Mesenchymal stem cell (in vitro differentiated cells and primary cell): ENCODE results near the gene UNC5C.

Experiments
- DNase-seq: peaks from one replicate; pipeline ENCODE4 v3.0.0-alpha.2; 2013
- H2AFZ ChIP-seq: one replicate; pipeline ENCODE4 v1.6.1; 2013; ENCODE audit warnings: low read depth, mild to moderate bottlenecking, control low read depth, inconsistent platforms, low read length, moderate library complexity
- H2AK5ac ChIP-seq: 2 replicates; pipeline ENCODE4 v1.6.1; 2013; ENCODE audit warnings: low read length, moderate library complexity, mild to moderate bottlenecking, inconsistent platforms; ENCODE audit not compliant: severe bottlenecking
- H2BK120ac ChIP-seq: one replicate; pipeline ENCODE4 v1.6.1; 2013; ENCODE audit warnings: low read depth, mild to moderate bottlenecking, inconsistent platforms, low read length, moderate library complexity
- H2BK12ac ChIP-seq, 2 experiments: one replicate each; pipeline ENCODE4 v1.6.1; 2013; ENCODE audit warnings: inconsistent platforms in 2 of 2, low read length in 2 of 2, mild to moderate bottlenecking in 2 of 2, moderate library complexity in 2 of 2, control low read depth in 1 of 2
- H2BK15ac ChIP-seq: one replicate; pipeline ENCODE4 v1.6.1; 2013; ENCODE audit warnings: mild to moderate bottlenecking, low read depth, inconsistent platforms; ENCODE audit not compliant: poor library complexity, severe bottlenecking
- H2BK5ac ChIP-seq: 2 replicates; pipeline ENCODE4 v1.6.1; 2013; ENCODE audit warnings: low read depth, mild to moderate bottlenecking, low read length, control low read depth, inconsistent platforms; ENCODE audit not compliant: poor library complexity, severe bottlenecking
- H3K14ac ChIP-seq, 2 experiments: one replicate each; pipeline ENCODE4 v1.6.1; 2013; ENCODE audit warnings: inconsistent platforms in 2 of 2, low read length in 2 of 2, control low read depth in 1 of 2, mild to moderate bottlenecking in 1 of 2, moderate library complexity in 1 of 2
- H3K18ac ChIP-seq, 2 experiments: one replicate each; pipeline ENCODE4 v1.6.1; 2013; ENCODE audit warnings: inconsistent platforms in 2 of 2, low read length in 2 of 2, control low read depth in 1 of 2, low read depth in 1 of 2, mild to moderate bottlenecking in 1 of 2
- H3K23ac ChIP-seq, 2 experiments: one replicate each; pipeline ENCODE4 v1.6.1; 2013; ENCODE audit warnings: inconsistent platforms in 2 of 2, low read length in 2 of 2, mild to moderate bottlenecking in 2 of 2, moderate library complexity in 2 of 2, control low read depth in 1 of 2
- H3K27ac ChIP-seq: 2 replicates; pipeline ENCODE4 v1.5.1; 2013; ENCODE audit warnings: mild to moderate bottlenecking, moderate library complexity, low read length, control low read depth, inconsistent platforms; ENCODE audit not compliant: poor library complexity, severe bottlenecking
- H3K27me3 ChIP-seq, 2 experiments: 2 replicates each; pipeline versions ENCODE4 v1.6.1 to v1.7.0; 2013; ENCODE audit warnings: low read length in 2 of 2, mild to moderate bottlenecking in 2 of 2, moderate library complexity in 2 of 2, control low read depth in 1 of 2, inconsistent platforms in 1 of 2; ENCODE audit not compliant: control insufficient read depth in 1 of 2, insufficient read depth in 1 of 2
- H3K36me3 ChIP-seq, 2 experiments: 2 replicates each; pipeline versions ENCODE4 v1.6.1 to v1.7.0; 2013; ENCODE audit warnings: low read length in 2 of 2, control low read depth in 1 of 2, inconsistent platforms in 1 of 2, low read depth in 1 of 2, mild to moderate bottlenecking in 1 of 2; ENCODE audit not compliant: insufficient read depth in 2 of 2, control insufficient read depth in 1 of 2
- H3K4ac ChIP-seq, 2 experiments: one replicate each; pipeline ENCODE4 v1.6.1; 2013; ENCODE audit warnings: inconsistent platforms in 2 of 2, low read length in 2 of 2, mild to moderate bottlenecking in 2 of 2, moderate library complexity in 2 of 2, control low read depth in 1 of 2, low read depth in 1 of 2
- H3K4me1 ChIP-seq: 2 replicates; pipeline ENCODE4 v1.6.1; 2013; ENCODE audit warnings: low read depth, low read length, control low read depth; ENCODE audit not compliant: control insufficient read depth, insufficient read depth
- H3K4me2 ChIP-seq: 2 replicates; pipeline ENCODE4 v1.6.1; 2013; ENCODE audit warnings: low read length, mild to moderate bottlenecking, inconsistent platforms; ENCODE audit not compliant: poor library complexity, severe bottlenecking
- H3K4me3 ChIP-seq, 2 experiments: 2 replicates each; pipeline versions ENCODE4 v1.5.1 to v1.7.0; 2013; ENCODE audit warnings: low read length in 2 of 2, mild to moderate bottlenecking in 2 of 2, control low read depth in 1 of 2, low read depth in 1 of 2; ENCODE audit not compliant: insufficient read depth in 1 of 2
- H3K79me1 ChIP-seq: replicated peaks from 2 replicates; pipeline ENCODE4 v1.6.1; 2013; ENCODE audit warnings: mild to moderate bottlenecking, control low read depth, low read length, inconsistent platforms; ENCODE audit not compliant: poor library complexity, severe bottlenecking
- H3K9ac ChIP-seq: 2 replicates; pipeline ENCODE4 v1.7.0; 2013; ENCODE audit warnings: mild to moderate bottlenecking, low read length, moderate library complexity
- H3K9me3 ChIP-seq: 2 replicates; pipeline ENCODE4 v1.7.0; 2013; ENCODE audit warnings: mild to moderate bottlenecking, low read length; ENCODE audit not compliant: control insufficient read depth
- H4K8ac ChIP-seq: one replicate; pipeline ENCODE4 v1.6.1; 2013; ENCODE audit warnings: inconsistent platforms, mild to moderate bottlenecking, low read length, moderate library complexity
- H4K91ac ChIP-seq: one replicate; pipeline ENCODE4 v1.6.1; 2013; ENCODE audit warnings: mild to moderate bottlenecking, low read length, inconsistent platforms
- WGBS: methylation state at CpG from one replicate; pipeline ENCODE4 v1.1.7; 2013; ENCODE audit warnings: mixed read lengths; 5-methylcytosine and 5-hydroxymethylcytosine counted together

UNC5C gene

DNA sequence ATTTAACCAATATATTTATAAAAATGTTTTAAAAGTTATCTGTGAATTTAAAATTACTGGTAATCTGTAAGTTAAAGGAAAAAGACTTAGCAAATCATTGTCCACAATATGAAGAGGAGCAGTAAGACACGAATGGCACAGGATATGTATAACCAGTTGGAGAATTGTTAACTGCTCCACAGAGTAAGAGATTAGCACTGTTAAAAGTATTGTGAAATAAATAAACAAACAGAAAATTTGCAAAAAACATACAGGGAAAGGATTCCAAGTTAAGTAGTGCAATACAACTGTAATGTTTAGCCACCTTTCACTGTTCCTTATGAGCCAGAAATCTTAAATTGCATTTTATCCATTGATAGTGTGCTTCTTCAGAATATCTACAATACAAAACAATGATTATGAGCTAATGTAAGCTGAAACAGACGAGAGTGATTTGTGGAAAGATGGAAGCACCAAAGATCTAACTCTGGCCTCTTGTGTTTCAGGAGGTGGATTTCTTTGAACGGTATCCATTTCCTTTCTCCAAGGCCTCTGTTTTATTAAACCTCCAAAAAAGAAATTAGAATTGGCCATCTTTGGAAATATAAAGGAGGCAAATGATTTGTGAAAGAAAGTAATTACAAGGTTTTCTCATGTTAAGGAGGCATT, 188.4 kb downstream of the UNC5C start:
- Histone ChIP-seq H3K27ac (no peak overlapping the region), H2AK5ac (no peak overlapping the region), H3K14ac (no peak overlapping the region), H3K4me1 (peaks cover 3% of the 10 kb centered on the region), H3K4ac (no peak overlapping the region), H3K4me2 (no peak overlapping the region), H2BK5ac (no peak overlapping the region), H2BK15ac (no peak overlapping the region), H3K23ac (no peak overlapping the region), H4K8ac (no peak overlapping the region), H3K9ac (no peak overlapping the region), H3K79me1 (no peaks in the 10 kb centered on the region), H3K36me3 (no peaks in the 10 kb centered on the region), H3K27me3 (no peaks in the 10 kb centered on the region), H3K9me3 (no peaks in the 10 kb centered on the region), H4K91ac (no peak overlapping the region), H3K4me3 (no peak overlapping the region), H2AFZ (no peak overlapping the region), H2BK120ac (no peak overlapping the region), H3K18ac (no peak overlapping the region), H2BK12ac (no peak overlapping the region)
- 88% methylated on average over 1 of the region's 3 CpGs for WGBS
- DNase-seq = peak; percentile 20

GRCh38 chr4:95358421-95358820, 190.4 kb downstream of the UNC5C start:
- Histone ChIP-seq H3K4ac (no peak overlapping the region), H3K4me3 (no peak overlapping the region), H3K4me2 (no peak overlapping the region), H3K23ac (no peak overlapping the region), H3K9ac (no peak overlapping the region), H2BK120ac (no peak overlapping the region), H2AK5ac (no peak overlapping the region), H4K91ac (no peak overlapping the region), H2BK5ac (no peak overlapping the region), H2BK12ac (no peak overlapping the region), H3K18ac (no peak overlapping the region), H3K27me3 (no peaks in the 10 kb centered on the region), H2AFZ (no peak overlapping the region), H3K36me3 (no peaks in the 10 kb centered on the region), H2BK15ac (no peak overlapping the region), H3K27ac (peak overlapping the region; percentile 72), H4K8ac (no peak overlapping the region), H3K14ac (no peak overlapping the region), H3K9me3 (no peaks in the 10 kb centered on the region), H3K4me1 (peaks cover 2% of the 10 kb centered on the region), H3K79me1 (no peaks in the 10 kb centered on the region)
- DNase-seq = no peak
- WGBS = 10% methylated on average over 1 of the region's 1 CpG

DNA sequence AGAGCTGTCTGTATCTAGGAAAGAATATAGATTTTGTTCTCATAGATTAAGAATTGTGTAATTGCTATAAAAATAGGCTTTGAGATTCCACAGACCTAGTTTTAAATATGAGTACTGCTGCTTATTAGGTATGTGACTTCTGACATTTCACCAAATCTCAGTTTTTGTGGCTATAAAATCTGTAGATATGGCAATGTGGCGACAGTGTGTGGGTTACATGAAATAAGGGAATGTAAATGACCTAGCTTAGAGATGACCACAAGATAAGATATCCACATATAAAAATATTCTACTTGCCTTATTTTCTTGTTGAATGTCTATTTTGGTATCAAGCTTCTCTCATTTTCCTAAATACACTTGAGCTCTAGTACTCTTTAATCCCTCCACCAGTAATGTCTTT, 193.8 kb downstream of the UNC5C start:
- no peak overlapping the region for H2BK15ac ChIP-seq
- no peak overlapping the region for H4K8ac ChIP-seq
- no peaks in the 10 kb centered on the region for H3K4me1 ChIP-seq
- no peak overlapping the region for H3K4me2 ChIP-seq
- H3K23ac ChIP-seq = no peak overlapping the region
- no peak overlapping the region for H2AK5ac ChIP-seq
- no peaks in the 10 kb centered on the region for H3K9me3 ChIP-seq
- H3K27ac ChIP-seq = no peak overlapping the region
- H2AFZ ChIP-seq = no peak overlapping the region
- H2BK5ac ChIP-seq = no peak overlapping the region
- H3K18ac ChIP-seq = no peak overlapping the region
- no peak for DNase-seq
- H3K27me3 ChIP-seq = no peaks in the 10 kb centered on the region
- no peak overlapping the region for H3K14ac ChIP-seq
- no peak overlapping the region for H3K9ac ChIP-seq
- H3K79me1 ChIP-seq = no peaks in the 10 kb centered on the region
- H2BK120ac ChIP-seq = no peak overlapping the region
- H2BK12ac ChIP-seq = no peak overlapping the region
- H3K36me3 ChIP-seq = no peaks in the 10 kb centered on the region
- H4K91ac ChIP-seq = no peak overlapping the region
- H3K4ac ChIP-seq = no peak overlapping the region
- WGBS = no CpG with 5 or more reads among the region's 1 CpG
- no peak overlapping the region for H3K4me3 ChIP-seq

DNA sequence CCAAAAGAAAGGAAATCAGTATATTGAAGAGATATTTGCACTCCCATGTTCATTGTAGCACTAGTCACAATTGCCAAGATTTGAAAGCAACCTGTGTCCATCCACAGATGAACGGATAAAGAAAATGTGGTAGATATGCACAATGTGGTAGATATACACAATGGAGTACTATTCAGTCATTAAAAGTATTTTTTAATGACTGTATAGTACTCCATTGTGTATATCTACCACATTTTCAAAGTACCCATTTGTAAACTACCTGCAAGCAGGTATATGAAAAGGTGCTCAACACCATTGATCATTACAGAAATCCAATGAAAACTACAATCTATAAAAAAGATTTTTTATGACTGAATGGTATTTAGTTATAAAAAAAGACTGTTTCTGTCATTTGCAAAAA, 200.4 kb downstream of the UNC5C start:
- no peak overlapping the region for H3K4me2 ChIP-seq
- no peaks in the 10 kb centered on the region for H3K36me3 ChIP-seq
- no peak overlapping the region for H2BK15ac ChIP-seq
- H2BK5ac ChIP-seq = no peak overlapping the region
- H3K27me3 ChIP-seq = no peaks in the 10 kb centered on the region
- no peak overlapping the region for H2BK12ac ChIP-seq
- no peak overlapping the region for H3K4me3 ChIP-seq
- no peak overlapping the region for H2BK120ac ChIP-seq
- no peak overlapping the region for H4K91ac ChIP-seq
- H2AFZ ChIP-seq = no peak overlapping the region
- no peaks in the 10 kb centered on the region for H3K79me1 ChIP-seq
- H3K9ac ChIP-seq = no peak overlapping the region
- no peak overlapping the region for H3K4ac ChIP-seq
- H3K4me1 ChIP-seq = no peaks in the 10 kb centered on the region
- H4K8ac ChIP-seq = no peak overlapping the region
- no peak for DNase-seq
- 100% methylated on average over 1 of the region's 1 CpG for WGBS
- no peak overlapping the region for H2AK5ac ChIP-seq
- no peak overlapping the region for H3K18ac ChIP-seq
- no peak overlapping the region for H3K23ac ChIP-seq
- peaks cover 21% of the 10 kb centered on the region for H3K9me3 ChIP-seq
- H3K14ac ChIP-seq = no peak overlapping the region
- no peak overlapping the region for H3K27ac ChIP-seq
